ENCODE results near the gene ABCC8.

ABCC8 gene

DNA sequence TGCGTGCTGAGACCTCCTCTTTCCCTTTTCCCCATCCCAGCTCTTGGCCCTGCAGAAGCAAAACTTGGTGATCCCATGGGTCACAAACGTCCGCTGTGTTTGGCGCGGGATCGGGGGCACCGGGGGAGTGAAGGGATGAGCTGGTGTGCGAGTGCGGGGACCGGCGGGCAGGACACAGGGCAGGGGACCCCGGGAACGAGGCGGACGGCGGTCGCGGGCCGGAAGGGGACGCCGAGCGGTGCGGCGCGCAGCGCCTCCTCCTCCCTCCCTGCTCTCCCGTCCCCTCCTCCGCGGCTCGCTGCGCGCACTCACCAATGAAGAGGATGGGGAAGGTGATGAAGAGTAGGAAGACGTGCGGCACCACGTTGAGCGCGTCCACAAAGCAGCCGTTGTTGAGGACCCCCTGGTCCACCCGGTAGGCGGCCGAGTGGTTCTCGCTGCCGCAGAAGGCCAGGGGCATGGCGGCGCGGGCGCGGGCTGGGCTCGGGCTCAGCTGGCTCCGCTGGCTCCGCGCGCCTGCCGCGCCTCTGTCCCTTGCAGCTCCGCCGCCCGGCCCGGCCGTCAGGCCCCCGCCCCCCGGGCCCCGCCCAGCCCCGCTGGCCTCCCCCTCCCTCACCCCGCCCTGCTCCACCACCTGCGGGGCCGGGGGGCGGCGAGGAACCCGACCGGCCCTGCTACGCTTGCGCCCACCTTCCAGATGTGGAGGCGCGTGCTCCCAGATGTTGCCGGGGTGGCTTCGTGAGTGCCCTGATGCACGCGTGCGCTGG is at the start of gene ABCC8:
Gene ABCC8 (minus strand): TSS at position 529 of the 767 bp plus-strand sequence. CDS start 69 bp downstream, at position 460.
- in situ Hi-C loops (cut with MboI; ENCODE audit: low sequenced_read_pairs): no loop called here

DNA sequence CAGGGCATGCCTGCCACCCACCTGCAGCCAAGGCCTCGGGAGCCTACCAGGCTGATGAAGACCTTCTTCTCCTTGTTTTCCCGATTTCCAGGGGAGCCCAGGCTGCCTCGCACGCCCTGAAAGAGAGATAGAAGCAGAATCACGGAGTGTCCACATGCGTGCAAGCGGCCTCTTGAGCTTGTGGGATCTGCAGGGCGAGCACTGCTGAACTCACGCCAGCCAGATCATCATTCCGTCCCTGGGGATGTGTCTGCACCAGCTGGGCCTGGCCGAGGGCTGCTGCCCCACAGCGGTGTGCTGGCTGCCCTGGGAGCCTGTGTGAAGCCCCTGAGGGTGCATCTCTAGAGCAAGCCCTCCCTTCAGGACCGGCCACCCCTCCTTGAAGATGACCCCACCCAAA is 49.7 kb upstream of the ABCC8 start:
- in situ Hi-C loops (cut with MboI; ENCODE audit: low sequenced_read_pairs): no loop called here

DNA sequence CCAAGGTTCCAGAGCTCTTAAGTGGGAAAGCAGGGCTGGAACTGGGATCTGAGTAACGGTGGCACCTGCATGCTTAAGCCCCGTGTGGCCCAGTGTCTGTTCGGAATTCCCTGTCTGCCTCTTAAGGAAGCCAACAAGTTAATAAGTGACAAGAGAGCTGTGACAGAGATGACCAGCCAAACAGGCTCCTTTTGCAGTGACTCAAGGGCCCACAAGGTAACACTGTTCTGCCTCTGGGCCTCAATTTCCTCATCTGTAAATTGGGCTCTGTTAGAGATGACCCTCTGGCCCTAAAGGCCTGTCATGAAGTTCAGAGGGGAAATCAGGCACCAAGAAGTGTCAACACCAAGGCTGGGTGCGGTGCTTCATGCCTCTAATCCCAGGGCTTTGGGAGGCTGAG is 48.9 kb upstream of the ABCC8 start:
- in situ Hi-C loops (cut with MboI; ENCODE audit: low sequenced_read_pairs): no loop called here

DNA sequence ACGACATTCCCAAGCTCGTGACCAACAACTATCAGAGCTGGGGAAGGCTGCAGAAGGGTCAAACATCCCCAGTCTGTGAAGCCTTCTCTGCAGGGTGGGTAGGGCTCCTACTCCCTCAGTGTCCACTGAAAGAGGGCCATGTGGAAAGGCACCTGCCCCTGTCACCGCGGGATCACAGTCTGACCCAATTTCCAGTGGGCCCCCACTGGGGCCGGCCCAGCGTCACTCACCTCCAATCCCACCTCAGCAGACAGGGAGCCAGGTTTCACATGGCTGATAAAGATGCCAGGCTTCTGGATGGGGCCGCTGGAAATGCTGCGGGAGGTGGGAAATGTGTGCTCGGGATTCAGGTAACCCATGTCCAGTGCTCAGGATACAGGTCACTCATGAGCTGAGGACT is 47.6 kb upstream of the ABCC8 start:
- in situ Hi-C loops (cut with MboI; ENCODE audit: low sequenced_read_pairs): loop anchor here (25.0 kb wide), 1 partner anchor 137 kb away; the partner anchor contains the start of gene KCNJ11

DNA sequence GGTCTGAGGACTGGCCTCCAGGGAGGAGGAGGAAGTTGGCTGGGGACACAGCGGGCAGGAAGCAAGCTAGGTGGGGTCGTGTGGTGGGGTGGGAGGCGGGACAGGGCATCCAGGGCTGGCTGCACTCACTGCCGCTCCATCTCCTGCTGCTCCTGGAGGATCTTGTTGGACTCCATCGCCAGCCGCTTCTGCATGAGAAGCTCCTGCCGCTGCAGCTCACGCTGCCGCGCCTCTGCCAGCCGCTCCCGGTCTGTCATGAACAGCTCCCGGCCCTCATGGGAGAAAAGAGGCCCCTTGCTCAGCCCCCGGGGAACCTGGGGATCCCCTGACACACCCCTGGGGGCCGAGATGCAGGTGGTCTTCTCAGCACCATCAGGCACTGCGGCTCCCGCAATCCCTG is 46.0 kb upstream of the ABCC8 start:
- in situ Hi-C loops (cut with MboI; ENCODE audit: low sequenced_read_pairs): loop anchor here (25.0 kb wide), 1 partner anchor 135 kb away; the partner anchor contains the start of gene KCNJ11

DNA sequence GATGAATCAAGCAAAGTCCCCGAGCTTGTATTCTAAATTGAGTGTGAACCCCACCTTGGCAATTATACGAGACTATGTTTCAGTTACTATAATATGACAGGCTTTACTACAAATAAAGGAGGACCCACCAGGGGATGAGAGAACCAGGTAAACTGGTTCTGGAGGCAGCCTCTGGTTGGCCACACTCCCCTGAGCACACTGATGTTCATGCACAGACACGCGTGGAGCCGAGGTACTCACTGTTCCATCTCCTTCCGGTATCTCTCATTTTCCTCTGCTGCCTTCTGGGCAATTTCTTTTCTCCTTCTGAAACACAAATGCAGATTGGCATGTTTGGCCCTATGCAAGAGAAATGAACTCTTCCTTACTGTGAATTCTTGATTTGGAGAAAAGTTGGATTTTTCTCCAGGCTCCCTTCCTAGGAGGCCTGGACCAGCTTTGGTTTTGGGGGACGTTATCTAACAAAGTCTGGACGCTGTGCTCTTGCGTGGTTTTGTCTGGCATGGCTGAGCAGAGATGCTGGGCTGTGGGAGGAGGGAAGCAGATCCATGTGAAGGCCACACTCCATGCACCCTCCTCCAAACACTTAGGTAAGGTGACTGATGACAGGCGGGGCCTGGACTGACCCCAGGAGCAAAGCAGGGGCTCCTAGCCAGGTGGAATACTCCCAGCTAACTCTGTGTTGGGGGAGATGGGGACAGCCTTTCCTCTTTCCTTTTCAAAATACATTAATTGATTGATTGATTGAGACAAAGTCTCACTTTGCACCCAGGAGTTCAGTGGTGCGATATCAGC is 44.7 kb upstream of the ABCC8 start:
- in situ Hi-C loops (cut with MboI; ENCODE audit: low sequenced_read_pairs): loop anchor here (25.0 kb wide), 1 partner anchor 134 kb away; the partner anchor contains the start of gene KCNJ11

DNA sequence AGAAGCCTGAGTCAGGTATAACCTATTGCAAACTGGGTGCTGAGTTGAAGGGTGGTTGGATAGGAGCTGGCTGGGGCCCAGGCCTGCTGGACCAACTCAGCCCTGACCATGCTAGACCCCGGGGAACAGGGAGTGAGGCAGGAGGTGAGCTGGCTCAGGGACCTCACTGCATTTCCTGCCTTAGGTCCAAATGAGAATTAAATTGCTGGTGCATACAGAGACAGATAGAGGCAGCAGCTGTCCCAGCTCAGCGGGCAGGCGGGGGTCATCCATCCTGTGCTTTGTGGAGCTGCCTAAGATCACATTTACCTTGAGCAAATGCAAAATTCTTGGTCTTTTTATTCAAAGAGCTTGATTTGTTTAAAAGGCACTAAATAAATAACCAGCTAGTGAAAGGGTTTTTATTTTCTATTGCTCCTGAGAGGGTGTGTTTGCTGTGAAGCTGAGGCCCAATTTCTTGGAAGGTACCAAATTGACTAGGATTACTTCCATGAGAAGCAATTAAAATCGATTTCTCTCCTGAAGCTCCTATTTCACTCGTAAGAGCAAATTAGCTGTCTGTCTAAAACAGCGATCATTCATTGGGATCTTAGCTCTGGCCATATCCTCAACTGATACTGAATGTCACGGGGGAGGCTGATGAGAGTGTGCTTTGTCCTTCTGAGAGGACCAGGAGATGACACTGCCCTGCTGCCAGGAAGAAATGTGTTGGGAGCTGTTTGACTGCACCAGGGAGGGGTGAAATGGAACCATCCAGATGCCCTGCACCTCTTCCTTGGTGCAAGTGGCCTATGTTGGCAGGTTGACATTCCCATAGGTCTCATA is 42.6 kb upstream of the ABCC8 start:
- in situ Hi-C loops (cut with MboI; ENCODE audit: low sequenced_read_pairs): loop anchor here (25.0 kb wide), 1 partner anchor 132 kb away; the partner anchor contains the start of gene KCNJ11

DNA sequence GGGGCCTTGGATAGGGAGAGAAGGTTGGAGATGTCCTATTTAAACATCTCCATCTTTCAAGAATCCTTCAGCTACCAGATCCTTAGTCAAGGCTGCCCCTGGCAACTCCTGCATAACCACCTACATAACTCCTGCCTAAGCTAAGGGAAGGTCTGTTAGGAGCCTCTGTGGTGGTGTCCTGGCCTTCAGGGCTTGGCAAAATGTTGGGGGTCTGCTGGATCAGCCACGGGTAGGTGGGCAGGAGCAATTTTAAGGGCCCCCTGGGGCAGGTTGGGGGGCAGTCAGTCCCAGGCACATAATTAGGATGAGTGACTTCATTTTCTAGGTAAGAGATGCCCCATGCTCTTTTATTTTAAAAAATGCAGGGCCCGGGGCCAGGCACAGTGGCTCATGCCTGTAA is 41.7 kb upstream of the ABCC8 start:
- in situ Hi-C loops (cut with MboI; ENCODE audit: low sequenced_read_pairs): loop anchor here (25.0 kb wide), 1 partner anchor 131 kb away; the partner anchor contains the start of gene KCNJ11

DNA sequence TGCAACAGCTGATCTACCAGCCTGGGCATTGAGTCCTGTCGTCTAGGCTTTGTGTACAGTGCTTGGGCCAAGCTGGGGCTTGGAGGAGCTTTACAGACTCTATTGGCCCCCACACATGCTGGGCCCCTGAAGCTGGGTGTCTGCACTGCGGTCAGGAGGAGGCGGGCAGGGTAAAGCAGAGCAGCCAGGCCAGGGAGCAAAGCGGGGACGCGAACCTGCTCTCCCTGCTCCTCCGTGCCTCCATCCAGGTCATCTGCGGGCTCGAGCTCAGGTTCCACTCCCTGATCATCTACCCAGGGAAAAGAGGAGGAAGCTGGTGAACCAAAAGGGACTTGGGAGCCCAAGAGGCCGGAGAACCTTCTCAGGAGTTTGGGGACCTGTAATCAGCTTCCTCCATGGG is 40.5 kb upstream of the ABCC8 start:
- in situ Hi-C loops (cut with MboI; ENCODE audit: low sequenced_read_pairs): loop anchor here (25.0 kb wide), 1 partner anchor 130 kb away; the partner anchor contains the start of gene KCNJ11

DNA sequence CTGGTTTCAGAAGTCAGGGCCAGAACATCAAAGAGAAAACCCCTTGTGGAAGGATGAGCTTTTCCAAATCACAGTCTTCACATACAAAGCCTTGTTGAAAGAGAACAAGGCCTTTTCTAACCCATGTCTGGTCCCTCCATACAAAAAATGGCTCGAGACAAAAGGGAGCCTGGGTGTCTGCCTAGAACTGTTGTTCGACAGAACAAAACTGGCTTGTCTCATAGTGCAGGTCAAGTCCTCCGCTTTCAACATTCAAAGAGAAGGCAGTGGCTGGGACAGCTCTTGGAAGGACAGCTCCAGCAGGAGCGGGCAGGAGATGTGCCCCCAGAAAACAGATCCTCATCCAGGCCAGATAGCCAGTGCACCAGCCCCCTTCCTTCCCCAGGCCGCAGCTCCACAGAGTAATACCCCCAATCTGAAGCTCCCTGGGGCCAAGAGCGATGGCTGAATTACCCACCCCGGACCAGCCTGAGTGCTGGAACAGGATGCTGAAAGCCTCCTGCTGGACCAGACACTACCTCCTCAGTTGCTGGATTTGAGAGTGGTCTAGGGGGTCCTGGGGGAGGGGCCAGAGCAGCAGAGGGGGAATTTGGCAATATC is 40.0 kb upstream of the ABCC8 start:
- in situ Hi-C loops (cut with MboI; ENCODE audit: low sequenced_read_pairs): loop anchor here (25.0 kb wide), 1 partner anchor 129 kb away; the partner anchor contains the start of gene KCNJ11

DNA sequence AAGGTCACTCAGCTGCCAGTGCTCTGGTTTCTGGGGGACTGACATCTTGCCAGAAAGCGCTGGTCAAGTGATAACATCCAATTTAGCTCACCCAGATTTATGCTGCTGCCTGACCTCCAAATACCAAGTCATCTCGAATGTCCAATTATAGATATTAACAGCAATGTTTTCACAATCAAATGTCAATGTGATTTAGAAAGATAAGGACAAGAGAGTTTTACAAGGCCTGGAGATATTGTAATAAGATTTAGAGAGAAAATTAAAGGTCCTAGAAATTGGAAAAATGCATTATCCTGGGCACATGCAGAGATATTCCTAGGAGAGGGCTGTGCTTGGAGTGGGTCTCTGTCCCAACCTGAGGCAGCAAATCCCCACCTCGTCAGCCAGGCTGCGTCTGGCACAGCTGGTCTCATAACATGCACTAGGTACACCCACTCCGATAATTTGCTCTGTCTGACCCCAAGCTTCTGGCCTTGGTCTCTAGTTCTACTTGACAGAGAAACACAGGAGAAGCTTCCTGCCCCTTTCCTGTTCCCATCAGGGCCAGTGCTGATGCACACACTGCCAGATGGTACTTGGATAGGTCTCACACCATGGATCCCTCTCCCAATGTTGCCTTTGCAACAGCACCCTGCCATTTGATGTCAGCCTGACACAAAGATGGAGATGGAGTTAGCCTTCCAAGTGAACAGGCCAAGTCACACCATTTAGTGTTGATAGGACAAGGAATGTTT is 39.0 kb upstream of the ABCC8 start:
- in situ Hi-C loops (cut with MboI; ENCODE audit: low sequenced_read_pairs): loop anchor here (25.0 kb wide), 1 partner anchor 128 kb away; the partner anchor contains the start of gene KCNJ11

DNA sequence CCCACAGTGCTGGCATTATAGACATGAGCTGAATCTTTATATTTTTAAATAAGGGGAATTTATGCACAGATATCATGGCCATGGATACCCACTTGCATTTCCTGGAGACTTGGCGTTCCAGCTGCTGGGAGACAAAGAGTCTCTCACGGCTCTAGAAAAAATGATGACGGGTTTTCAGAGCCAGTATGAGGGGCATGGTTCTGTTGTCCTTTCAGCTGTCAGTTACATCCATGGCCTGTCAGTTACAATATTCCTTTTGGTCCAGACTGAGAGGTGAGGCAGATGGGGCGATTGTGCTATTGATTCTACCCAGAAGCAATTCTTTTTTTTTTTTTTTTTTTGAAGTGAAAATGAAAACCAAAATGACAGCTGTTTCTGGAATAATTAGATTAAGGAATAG is 37.8 kb upstream of the ABCC8 start:
- in situ Hi-C loops (cut with MboI; ENCODE audit: low sequenced_read_pairs): loop anchor here (25.0 kb wide), 1 partner anchor 127 kb away; the partner anchor contains the start of gene KCNJ11

DNA sequence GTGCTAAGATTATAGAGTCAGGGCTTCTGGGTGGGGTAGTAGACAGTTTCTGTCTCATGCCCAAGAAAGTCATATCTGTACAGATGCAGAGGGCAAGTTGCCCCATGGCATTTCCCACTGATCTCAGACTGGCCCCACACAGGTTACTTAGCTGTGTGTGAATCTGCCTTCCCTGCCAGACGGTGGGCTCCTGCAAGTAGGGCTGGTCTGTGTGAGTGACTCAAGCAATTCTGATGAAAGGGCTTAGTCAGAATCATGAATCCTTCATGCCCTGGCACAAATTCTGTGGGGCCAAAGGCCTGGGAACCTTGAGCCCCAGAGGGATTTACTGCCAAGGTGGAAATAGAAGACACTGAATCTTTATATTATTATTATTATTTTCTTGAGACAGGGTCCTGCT is 37.2 kb upstream of the ABCC8 start:
- in situ Hi-C loops (cut with MboI; ENCODE audit: low sequenced_read_pairs): loop anchor here (25.0 kb wide), 1 partner anchor 127 kb away; the partner anchor contains the start of gene KCNJ11

DNA sequence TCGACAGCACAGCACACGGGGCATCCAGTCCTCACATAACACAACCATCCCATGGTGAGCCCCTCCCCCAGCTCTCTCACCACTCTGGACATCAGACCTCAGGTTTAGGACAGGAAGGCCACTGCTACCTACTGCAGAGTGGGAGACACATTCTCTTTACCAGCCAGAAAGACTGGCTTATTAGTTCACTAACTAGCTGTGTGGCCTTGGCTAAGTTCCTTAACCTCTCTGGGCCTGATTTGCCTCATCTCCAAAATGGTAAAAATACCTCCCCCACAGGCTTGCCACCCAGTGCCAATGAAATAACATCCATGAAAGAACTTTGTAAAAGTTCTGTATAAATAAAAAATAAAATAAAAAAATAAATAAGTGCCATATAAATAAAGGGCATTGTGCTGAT is 35.5 kb upstream of the ABCC8 start:
- in situ Hi-C loops (cut with MboI; ENCODE audit: low sequenced_read_pairs): loop anchor here (25.0 kb wide), 1 partner anchor 125 kb away; the partner anchor contains the start of gene KCNJ11

DNA sequence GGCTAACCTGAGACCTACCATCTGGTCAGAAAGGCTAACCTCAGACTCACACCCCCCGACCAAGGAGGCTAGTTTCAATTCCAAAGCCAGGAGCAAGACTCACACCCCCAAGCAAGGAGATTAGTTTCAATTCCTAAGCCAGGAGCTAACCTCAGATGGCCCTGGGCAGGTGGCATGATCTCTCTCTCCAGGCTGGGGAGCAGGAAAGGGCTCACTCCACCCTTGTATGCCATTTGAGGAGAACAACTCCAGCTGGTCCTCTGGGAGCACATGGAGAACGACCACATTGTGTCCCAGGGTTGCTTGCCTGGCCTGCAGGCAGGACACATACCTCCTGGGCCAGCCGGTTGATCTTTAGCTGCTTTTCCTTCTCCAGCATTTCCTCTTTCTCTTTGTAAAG is 34.9 kb upstream of the ABCC8 start:
- in situ Hi-C loops (cut with MboI; ENCODE audit: low sequenced_read_pairs): loop anchor here (25.0 kb wide), 1 partner anchor 124 kb away; the partner anchor contains the start of gene KCNJ11

DNA sequence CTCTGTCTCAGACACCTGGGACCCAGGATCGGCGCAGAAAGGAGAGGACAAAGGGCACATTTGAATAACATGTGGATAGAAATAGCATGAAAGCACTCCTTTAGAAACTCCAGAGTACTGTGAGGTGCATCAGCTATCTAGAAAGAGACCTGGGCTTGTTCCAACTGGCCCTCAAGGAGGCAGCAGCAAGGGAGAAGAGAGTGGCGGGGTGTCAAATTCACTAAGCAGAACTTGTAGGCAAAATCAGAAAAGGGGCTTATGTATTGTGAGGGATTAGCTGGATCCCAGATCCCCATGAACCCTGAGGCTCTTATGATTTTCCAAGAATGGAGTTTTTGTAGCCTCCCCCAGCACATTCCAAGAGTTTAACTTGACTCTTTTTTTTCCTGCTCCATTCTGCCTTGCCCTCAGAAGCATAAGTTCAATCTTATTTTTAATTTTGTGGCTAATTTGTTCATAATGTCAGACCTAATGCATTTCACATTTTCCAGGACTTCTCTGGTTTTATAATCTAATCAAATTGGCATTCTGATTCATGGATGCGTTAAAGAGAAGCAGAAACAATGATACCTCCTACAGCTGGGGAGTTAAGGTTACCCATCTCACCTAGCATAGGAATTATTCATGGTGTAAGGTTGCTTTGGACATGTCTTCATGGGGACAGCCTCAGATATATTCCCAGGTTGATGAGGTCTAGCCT is 34.0 kb upstream of the ABCC8 start:
- in situ Hi-C loops (cut with MboI; ENCODE audit: low sequenced_read_pairs): loop anchor here (25.0 kb wide), 1 partner anchor 123 kb away; the partner anchor contains the start of gene KCNJ11

DNA sequence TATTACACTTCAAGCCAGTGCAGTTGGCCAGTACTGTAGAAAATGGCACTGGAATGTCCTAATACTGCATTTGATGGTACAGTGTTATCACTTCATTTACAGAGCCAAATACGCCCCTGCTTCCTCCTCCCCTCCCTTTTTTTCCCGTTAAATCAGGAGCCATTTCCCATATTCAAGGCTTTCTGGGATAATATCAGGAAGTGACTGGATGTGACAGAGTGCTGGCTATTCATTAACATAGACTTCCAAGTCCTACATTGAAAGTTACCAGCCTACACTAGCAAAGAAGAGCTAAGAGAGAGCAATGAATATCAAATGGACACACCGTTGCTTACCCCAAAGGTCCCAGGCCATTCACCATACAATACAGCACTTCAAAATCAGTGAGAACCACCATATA is 32.1 kb upstream of the ABCC8 start:
- in situ Hi-C loops (cut with MboI; ENCODE audit: low sequenced_read_pairs): loop anchor here (25.0 kb wide), 1 partner anchor 121 kb away; the partner anchor contains the start of gene KCNJ11

DNA sequence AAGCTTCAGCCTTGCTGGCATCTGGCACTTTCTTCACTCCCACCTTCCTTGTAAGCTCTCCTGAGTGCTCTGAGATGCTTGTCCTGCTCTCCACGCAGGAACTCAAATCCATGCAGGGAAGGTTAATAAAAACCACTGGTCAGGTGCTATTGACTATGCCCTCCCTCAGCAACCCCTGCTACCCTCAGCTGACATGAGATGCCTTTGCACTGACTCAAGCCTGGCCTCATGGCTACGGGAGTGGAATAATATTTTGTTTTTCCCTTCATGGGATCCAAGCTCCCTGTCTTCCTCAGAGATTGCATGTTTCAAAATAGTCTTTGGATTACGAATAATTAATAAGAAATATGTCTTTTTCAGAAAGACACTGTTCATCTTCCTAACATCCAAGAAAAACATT is 31.7 kb upstream of the ABCC8 start:
- in situ Hi-C loops (cut with MboI; ENCODE audit: low sequenced_read_pairs): loop anchor here (25.0 kb wide), 1 partner anchor 121 kb away; the partner anchor contains the start of gene KCNJ11

All from hTERT RPE-1 (cell line).